Measurements from ENCODE around the gene SPTBN1.

Gene SPTBN1

GRCh38 chr2:54577944-54578647 is 122.0 kb downstream of the SPTBN1 start:
- DNase-seq = no peak

- no peak for DNase-seq
Measured at GRCh38 chr2:54578648-54579045, 122.5 kb downstream of the SPTBN1 start.

- DNase-seq = no peak
Measured at GRCh38 chr2:54579061-54579681, 123.0 kb downstream of the SPTBN1 start.

- no peak for DNase-seq
Measured at GRCh38 chr2:54579682-54580620, 123.8 kb downstream of the SPTBN1 start.

GRCh38 chr2:54581326-54582039 is 125.4 kb downstream of the SPTBN1 start:
- DNase-seq = no peak

- no peak for DNase-seq
Measured at GRCh38 chr2:54582987-54583386, 126.9 kb downstream of the SPTBN1 start.

GRCh38 chr2:54584598-54584997 is 128.5 kb downstream of the SPTBN1 start:
- no peak for DNase-seq

GRCh38 chr2:54585136-54585733 is 129.1 kb downstream of the SPTBN1 start:
- no peak for DNase-seq

GRCh38 chr2:54586062-54586461 is 129.9 kb downstream of the SPTBN1 start:
- DNase-seq = no peak

GRCh38 chr2:54586494-54586893 is 130.4 kb downstream of the SPTBN1 start:
- DNase-seq = no peak

- DNase-seq = no peak
Measured at GRCh38 chr2:54587171-54588016, 131.3 kb downstream of the SPTBN1 start.

GRCh38 chr2:54588244-54588899 is 132.2 kb downstream of the SPTBN1 start:
- DNase-seq = no peak

- no peak for DNase-seq
Measured at GRCh38 chr2:54589038-54589339, 132.9 kb downstream of the SPTBN1 start.

- no peak for DNase-seq
Measured at GRCh38 chr2:54589340-54590215, 133.5 kb downstream of the SPTBN1 start.

- DNase-seq = no peak
Measured at GRCh38 chr2:54590216-54591120, 134.3 kb downstream of the SPTBN1 start.

- no peak for DNase-seq
Measured at GRCh38 chr2:54591551-54591950, 135.4 kb downstream of the SPTBN1 start.

- no peak for DNase-seq
Measured at GRCh38 chr2:54593249-54593648, 137.1 kb downstream of the SPTBN1 start.

- no peak for DNase-seq
Measured at GRCh38 chr2:54594048-54594447, 137.9 kb downstream of the SPTBN1 start.

All from NCI-H1105 (cell line).